Activated B cell treated with CpG ODN at 0.5 μM for 24 hours (primary cell): ENCODE data around the gene LGALS9. TPM values are rescaled to one million over a fixed set of nuclear protein-coding genes. Genes with fewer than 3 reads are reported as not detected.

ENCODE experiments used
- ATAC-seq: fragments of 200-7000 bp; cut with Tn5 transposase; one replicate; pipeline ENCODE4 v1.10.0; 2021; ENCODE audit warnings: low read depth, mild to moderate bottlenecking, moderate library complexity
- CTCF ChIA-PET: fragments of 350-600 bp; sonication (Branson Sonifier 250); formaldehyde crosslinking; loops from one replicate; lab custom pipeline; 2021; ENCODE audit warnings: antibody characterized with exemption; lab: Charles Lee
- POLR2A ChIA-PET: fragments of 350-600 bp; sonication (Branson Sonifier 250); formaldehyde crosslinking; loops from one replicate; lab custom pipeline; 2021; ENCODE audit warnings: antibody characterized with exemption; lab: Charles Lee
- DNase-seq: peaks from one replicate; pipeline ENCODE4 v3.0.0; 2022
- H3K27ac Mint-ChIP-seq: one replicate; pipeline ENCODE4 v1.8.0; 2020; ENCODE audit warnings: mixed read lengths
- H3K27me3 Mint-ChIP-seq: one replicate; pipeline ENCODE4 v1.8.0; 2021; ENCODE audit warnings: mixed read lengths
- H3K36me3 Mint-ChIP-seq: one replicate; pipeline ENCODE4 v1.8.0; 2021; ENCODE audit warnings: low read depth, mixed read lengths
- H3K4me1 Mint-ChIP-seq: one replicate; pipeline ENCODE4 v1.8.0; 2021; ENCODE audit warnings: mixed read lengths
- H3K4me3 Mint-ChIP-seq: one replicate; pipeline ENCODE4 v1.8.0; 2020; ENCODE audit warnings: mild to moderate bottlenecking, mixed read lengths
- H3K9me3 Mint-ChIP-seq: one replicate; pipeline ENCODE4 v1.8.0; 2020; ENCODE audit warnings: mixed read lengths
- CTCF ChIP-seq: fragments of 200-600 bp; IDR thresholded peaks from one replicate; pipeline ENCODE4 v1.8.0; 2022; ENCODE audit warnings: antibody characterized with exemption, mild to moderate bottlenecking
- intact Hi-C: fragments of 100-400 bp; cut with micrococcal nuclease; formaldehyde crosslinking; loops from one replicate; pipeline ENCODE4 v1.15.1; 2024
- total RNA-seq: library from RNA; stranded (reverse); gene quantifications from 2 replicates; pipeline ENCODE4 v1.2.3, GENCODE V29; 2022

The LGALS9 gene
- total RNA-seq, 1 donor from 2014 or later, result 79.9 TPM

- POLR2A ChIA-PET, result interaction anchor here (1.4 kb wide), 1 partner anchor 27 kb away, joined by 5 read pairs; no protein-coding TSS in a partner anchor
- no peaks in the 10 kb centered on the region for H3K27me3 Mint-ChIP-seq
- DNase-seq (no peak), ATAC-seq (no peak)
- no peak overlapping the region for H3K27ac Mint-ChIP-seq
- CTCF ChIA-PET, result interaction anchor here (7.8 kb wide), 1 partner anchor 47 kb away, joined by 112 read pairs; no protein-coding TSS in a partner anchor
- intact Hi-C loops, result no loop called here
- H3K4me1 Mint-ChIP-seq, result no peaks in the 10 kb centered on the region
- no peak overlapping the region for H3K4me3 Mint-ChIP-seq
- peaks cover 64% of the 10 kb centered on the region for H3K36me3 Mint-ChIP-seq
- H3K9me3 Mint-ChIP-seq, result no peaks in the 10 kb centered on the region
- no peak for TF ChIP-seq CTCF
Observed at GRCh38 chr17:27605409-27605808, 25.6 kb upstream of the LGALS9 start.

- H3K36me3 Mint-ChIP-seq, result peaks cover 64% of the 10 kb centered on the region
- H3K4me1 Mint-ChIP-seq, result no peaks in the 10 kb centered on the region
- POLR2A ChIA-PET, result no interaction called here
- H3K4me3 Mint-ChIP-seq, result no peak overlapping the region
- no peak for TF ChIP-seq CTCF
- H3K9me3 Mint-ChIP-seq, result no peaks in the 10 kb centered on the region
- DNase-seq (no peak), ATAC-seq (no peak)
- no peak overlapping the region for H3K27ac Mint-ChIP-seq
- intact Hi-C loops, result no loop called here
- no peaks in the 10 kb centered on the region for H3K27me3 Mint-ChIP-seq
- CTCF ChIA-PET, result interaction anchor here (0.8 to 2.3 kb wide), 2 partner anchors 44 to 47 kb away, joined by 3 to 12 read pairs; no protein-coding TSS in a partner anchor
Observed at GRCh38 chr17:27607521-27608091, 23.4 kb upstream of the LGALS9 start.

GRCh38 chr17:27608328-27609230 lies 22.4 kb upstream of the LGALS9 start:
- H3K4me3 Mint-ChIP-seq, result no peak overlapping the region
- H3K9me3 Mint-ChIP-seq, result no peaks in the 10 kb centered on the region
- peaks cover 71% of the 10 kb centered on the region for H3K36me3 Mint-ChIP-seq

GRCh38 chr17:27609611-27610303 lies 21.2 kb upstream of the LGALS9 start:
- ChIA-PET CTCF (interaction anchor here (0.7 to 1.6 kb wide), 5 partner anchors 9 to 45 kb away, joined by 3 to 20 read pairs (median 4); no protein-coding TSS in a partner anchor), POLR2A (no interaction called here)
- intact Hi-C loops, result loop anchor here (1.0 to 2.0 kb wide), 2 partner anchors 21 to 42 kb away; partner anchors contain the start of gene LGALS9
- no peak for TF ChIP-seq CTCF
- Mint-ChIP-seq H3K4me1 (no peaks in the 10 kb centered on the region), H3K4me3 (no peak overlapping the region), H3K27me3 (no peaks in the 10 kb centered on the region), H3K9me3 (no peaks in the 10 kb centered on the region), H3K27ac (no peak overlapping the region), H3K36me3 (peaks cover 75% of the 10 kb centered on the region)
- ATAC-seq (no peak), DNase-seq (no peak)

More at GRCh38 chr17:27608328-27609230, 22.4 kb upstream of the LGALS9 start:
- no peaks in the 10 kb centered on the region for H3K27me3 Mint-ChIP-seq
- CTCF ChIA-PET, result interaction anchor here (0.8 to 2.3 kb wide), 2 partner anchors 43 to 46 kb away, joined by 3 to 12 read pairs; no protein-coding TSS in a partner anchor
- no peak for DNase-seq
- POLR2A ChIA-PET, result no interaction called here
- no peak overlapping the region for H3K27ac Mint-ChIP-seq
- ATAC-seq, result no peak
- H3K4me1 Mint-ChIP-seq, result no peaks in the 10 kb centered on the region
- intact Hi-C loops, result loop anchor here (1.0 kb wide), 1 partner anchor 43 kb away; no protein-coding TSS in a partner anchor
- no peak for TF ChIP-seq CTCF
